ENCODE data around the gene HES5.

The HES5 gene

DNA sequence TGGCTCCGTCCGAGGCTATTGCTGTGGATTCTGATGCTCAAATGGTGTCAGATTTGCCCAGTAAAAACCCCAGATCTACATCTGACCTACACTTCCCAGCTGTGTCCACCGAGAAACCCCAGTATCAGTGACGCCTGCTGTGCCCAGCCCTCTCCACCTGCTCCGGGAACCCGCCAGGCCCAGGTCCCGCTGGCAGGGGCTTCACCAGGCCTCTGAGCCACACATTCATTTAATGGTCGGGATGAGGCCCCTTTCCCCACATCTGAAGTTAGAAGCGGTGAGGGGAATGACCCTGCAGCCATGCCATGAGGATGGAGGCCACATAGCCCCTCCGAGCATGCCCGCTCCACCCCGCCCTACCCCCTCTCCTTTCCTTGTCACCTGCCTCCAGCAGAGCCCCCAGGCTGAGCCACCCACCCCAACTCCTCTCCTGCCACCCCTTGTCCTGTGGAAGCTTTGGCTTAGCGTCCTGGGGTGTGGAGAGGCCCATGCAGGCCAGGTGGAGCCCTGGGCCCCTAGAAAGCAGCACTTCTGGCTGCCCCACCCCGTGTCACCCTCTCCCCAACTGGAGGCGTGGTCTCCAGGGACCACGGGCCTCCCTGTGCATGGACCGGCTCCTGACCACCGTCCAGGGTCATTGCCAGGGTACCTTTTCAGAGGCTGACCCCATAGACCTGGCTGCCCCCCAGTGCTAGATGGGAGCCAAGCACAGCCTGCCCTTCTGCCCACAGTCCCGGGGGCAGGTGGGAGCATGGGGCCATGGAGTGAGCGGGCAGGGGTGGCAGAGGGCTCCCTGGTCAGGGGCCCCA lies 34.1 kb upstream of the HES5 start:
- H3K4me3 ChIP-seq (ENCODE audit: low read depth, low read length) = no peak overlapping the region

DNA sequence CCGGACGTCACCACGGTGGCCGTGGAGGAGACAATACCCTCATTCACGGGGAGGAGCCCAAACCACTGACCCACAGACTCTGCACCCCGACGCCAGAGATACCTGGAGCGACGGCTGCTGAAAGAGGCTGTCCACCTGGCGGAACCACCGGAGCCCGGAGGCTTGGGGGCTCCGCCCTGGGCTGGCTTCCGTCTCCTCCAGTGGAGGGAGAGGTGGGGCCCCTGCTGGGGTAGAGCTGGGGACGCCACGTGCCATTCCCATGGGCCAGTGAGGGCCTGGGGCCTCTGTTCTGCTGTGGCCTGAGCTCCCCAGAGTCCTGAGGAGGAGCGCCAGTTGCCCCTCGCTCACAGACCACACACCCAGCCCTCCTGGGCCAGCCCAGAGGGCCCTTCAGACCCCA lies 33.1 kb upstream of the HES5 start:
- H3K4me3 ChIP-seq (ENCODE audit: low read depth, low read length) = no peak overlapping the region
- no peak for TF ChIP-seq CTCF (IDR thresholded peaks at IDR 0.05; ENCODE audit: borderline replicate concordance, insufficient read depth, low read depth, low read length)

More for the DNA sequence above, 34.1 kb upstream of the HES5 start:
- no peak for TF ChIP-seq CTCF (IDR thresholded peaks at IDR 0.05; ENCODE audit: borderline replicate concordance, insufficient read depth, low read depth, low read length)

DNA sequence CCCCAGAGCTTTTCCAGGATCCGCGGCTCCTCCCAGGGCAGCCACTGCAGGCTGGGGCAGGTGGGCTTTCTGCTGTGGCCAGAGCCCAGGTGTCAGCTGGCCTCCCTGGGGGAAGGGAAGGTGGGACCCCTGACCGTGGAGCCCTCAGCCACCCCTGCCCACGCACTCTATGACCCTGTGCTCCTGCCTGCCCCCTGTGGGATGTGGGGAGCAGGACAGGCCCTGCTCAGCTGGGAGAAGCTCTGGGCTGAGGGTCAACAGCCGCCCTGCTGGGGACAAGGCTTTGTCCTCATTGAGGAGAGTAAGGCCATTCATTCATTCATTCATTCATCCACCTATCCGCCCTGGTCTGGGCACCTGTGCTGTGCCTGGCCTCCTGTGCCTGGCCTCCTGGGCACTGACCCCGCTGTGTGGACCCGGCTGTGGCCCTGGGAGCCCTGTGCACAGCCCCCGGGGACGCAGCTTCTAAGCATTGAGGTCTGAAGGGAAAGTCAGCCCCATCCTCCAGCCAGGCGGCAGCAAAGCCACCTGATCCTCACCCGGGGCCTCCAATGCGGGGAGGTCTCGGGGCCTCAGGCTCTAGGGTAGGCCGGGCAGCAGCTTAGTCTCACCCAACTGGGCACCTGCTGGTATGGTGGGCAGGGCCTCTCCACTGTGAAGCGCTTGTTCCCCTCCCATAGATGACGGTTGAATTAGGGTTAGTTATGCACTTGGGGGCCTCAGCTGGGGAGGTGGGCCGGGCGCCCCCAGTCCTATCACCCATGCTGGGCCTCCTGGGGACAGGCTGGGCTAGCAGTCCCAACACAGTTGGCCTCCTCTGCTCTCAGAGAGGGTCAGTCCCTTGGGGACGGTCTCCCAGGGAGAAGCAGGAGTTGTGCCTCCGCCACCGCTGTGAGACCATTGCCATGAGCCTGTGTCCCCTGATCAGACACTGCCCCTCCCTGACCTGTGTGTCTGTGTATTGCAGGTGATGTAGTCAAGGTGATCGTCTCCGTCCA lies 32.1 kb upstream of the HES5 start:
- H3K4me3 ChIP-seq (ENCODE audit: low read depth, low read length) = no peak overlapping the region
- TF ChIP-seq CTCF (IDR thresholded peaks at IDR 0.05; ENCODE audit: borderline replicate concordance, insufficient read depth, low read depth, low read length) = peak; percentile 79

GRCh38 chr1:2561446-2561845 lies 31.4 kb upstream of the HES5 start:
- H3K4me3 ChIP-seq (ENCODE audit: low read depth, low read length) = no peak overlapping the region
- TF ChIP-seq CTCF (IDR thresholded peaks at IDR 0.05; ENCODE audit: borderline replicate concordance, insufficient read depth, low read depth, low read length) = no peak

GRCh38 chr1:2560299-2561073 lies 30.4 kb upstream of the HES5 start:
- H3K4me3 ChIP-seq (ENCODE audit: low read depth, low read length) = no peak overlapping the region
- TF ChIP-seq CTCF (IDR thresholded peaks at IDR 0.05; ENCODE audit: borderline replicate concordance, insufficient read depth, low read depth, low read length) = no peak

DNA sequence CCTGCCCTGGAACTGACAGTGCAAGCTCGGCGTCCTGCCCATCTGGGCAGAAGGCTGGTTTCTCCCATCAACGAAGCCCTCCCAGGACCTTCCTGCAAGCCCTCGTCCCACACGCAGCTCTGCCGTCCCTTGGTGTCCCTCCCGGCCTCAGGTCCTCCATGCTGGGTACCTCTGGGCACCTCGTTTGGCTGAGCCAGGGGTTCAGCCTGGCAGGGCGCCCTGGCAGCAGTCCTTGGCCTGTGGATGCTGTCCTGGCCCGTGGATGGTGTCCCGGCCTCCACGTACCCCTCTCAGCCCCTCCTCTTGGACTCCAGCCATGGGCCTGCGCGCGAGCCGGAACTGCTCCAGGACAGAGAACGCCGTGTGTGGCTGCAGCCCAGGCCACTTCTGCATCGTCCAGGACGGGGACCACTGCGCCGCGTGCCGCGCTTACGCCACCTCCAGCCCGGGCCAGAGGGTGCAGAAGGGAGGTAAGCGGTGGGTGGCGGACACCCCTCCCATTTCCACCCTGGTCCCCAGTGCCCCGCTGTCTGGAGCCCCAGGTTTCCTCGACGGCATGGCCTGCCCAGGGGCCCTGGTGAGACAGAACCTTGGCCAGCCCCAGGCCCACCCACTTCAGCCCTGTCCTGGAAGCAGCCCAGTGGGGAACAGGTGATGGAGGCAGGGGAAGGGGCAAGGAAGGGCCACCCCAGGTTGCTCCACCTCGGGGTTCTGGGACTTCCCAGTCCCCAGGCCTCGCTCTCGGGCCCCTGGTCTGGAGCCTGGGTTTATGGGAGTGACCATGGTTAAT lies 29.6 kb upstream of the HES5 start:
- TF ChIP-seq CTCF (IDR thresholded peaks at IDR 0.05; ENCODE audit: borderline replicate concordance, insufficient read depth, low read depth, low read length) = no peak
- no peak overlapping the region for H3K4me3 ChIP-seq (ENCODE audit: low read depth, low read length)

Measured in GM12875 (cell line).